ENCODE data around the gene C11orf97. TPM values are rescaled to one million over a fixed set of nuclear protein-coding genes. Genes with fewer than 3 reads are reported as not detected.

C11orf97 gene
- total and polyA plus RNA-seq, 7 donors = not detected

GRCh38 chr11:94515398-94515797 is 3.1 kb downstream of the C11orf97 start:
- WGBS, 2 donors = 85 to 89% methylated on average over 2 of the region's 2 CpGs
- intact Hi-C loops (cut with DNase I) = loop anchor here (10.0 kb wide), 1 partner anchor 379 kb away; no protein-coding TSS in a partner anchor
- no peak overlapping the region for H3K27ac ChIP-seq
- no peaks in the 10 kb centered on the region for H3K9me3 ChIP-seq
- peaks cover 0 to 11% (median 4%) of the 10 kb centered on the region in 4 donors for H3K4me1 ChIP-seq
- DNase-seq = no peak
- peaks cover 0 to 16% (median 0%) of the 10 kb centered on the region in 3 donors for H3K27me3 ChIP-seq
- TF ChIP-seq POLR2A (IDR thresholded peaks at IDR 0.05) = no peak
- TF ChIP-seq POLR2AphosphoS5 (IDR thresholded peaks at IDR 0.05) = no peak
- TF ChIP-seq EP300 (IDR thresholded peaks at IDR 0.05) = no peak
- no peak for TF ChIP-seq CTCF (IDR thresholded peaks at IDR 0.05)
- no peak overlapping the region for H3K4me3 ChIP-seq
- no peaks in the 10 kb centered on the region for H3K36me3 ChIP-seq

GRCh38 chr11:94516725-94517124 is 4.5 kb downstream of the C11orf97 start:
- H3K9me3 ChIP-seq = no peaks in the 10 kb centered on the region
- H3K4me3 ChIP-seq = no peak overlapping the region
- intact Hi-C loops (cut with DNase I) = loop anchor here (10.0 kb wide), 1 partner anchor 378 kb away; no protein-coding TSS in a partner anchor
- no peak overlapping the region for H3K27ac ChIP-seq
- peaks cover 0 to 9% (median 4%) of the 10 kb centered on the region in 4 donors for H3K4me1 ChIP-seq
- TF ChIP-seq CTCF (IDR thresholded peaks at IDR 0.05) (no peak), POLR2A (IDR thresholded peaks at IDR 0.05) (no peak), POLR2AphosphoS5 (IDR thresholded peaks at IDR 0.05) (no peak), EP300 (IDR thresholded peaks at IDR 0.05) (no peak)
- no peak for DNase-seq
- peaks cover 0 to 11% (median 0%) of the 10 kb centered on the region in 3 donors for H3K27me3 ChIP-seq
- H3K36me3 ChIP-seq = no peaks in the 10 kb centered on the region
- WGBS, 2 donors = 40 to 44% methylated on average over 1 of the region's 1 CpG

GRCh38 chr11:94518300-94518699 is 6.0 kb downstream of the C11orf97 start:
- DNase-seq = no peak
- peaks cover 0 to 4% (median 2%) of the 10 kb centered on the region in 4 donors for H3K4me1 ChIP-seq
- 63 to 84% methylated on average over 4 of the region's 4 CpGs for WGBS, 2 donors
- H3K27ac ChIP-seq = no peak overlapping the region
- TF ChIP-seq CTCF (IDR thresholded peaks at IDR 0.05) (no peak), POLR2A (IDR thresholded peaks at IDR 0.05) (no peak), EP300 (IDR thresholded peaks at IDR 0.05) (no peak), POLR2AphosphoS5 (IDR thresholded peaks at IDR 0.05) (no peak)
- no peak overlapping the region for H3K4me3 ChIP-seq
- peaks cover 0 to 4% (median 0%) of the 10 kb centered on the region in 3 donors for H3K27me3 ChIP-seq
- no peaks in the 10 kb centered on the region for H3K9me3 ChIP-seq
- intact Hi-C loops (cut with DNase I) = loop anchor here (2.0 to 10.0 kb wide), 2 partner anchors 45 to 377 kb away; no protein-coding TSS in a partner anchor
- no peaks in the 10 kb centered on the region for H3K36me3 ChIP-seq

GRCh38 chr11:94519478-94520084 is 7.3 kb downstream of the C11orf97 start:
- no peak for DNase-seq
- 9 to 15% methylated on average over 5 of the region's 5 CpGs for WGBS, 2 donors
- intact Hi-C loops (cut with DNase I) = loop anchor here (2.0 to 10.0 kb wide), 3 partner anchors 43 to 375 kb away; no protein-coding TSS in a partner anchor
- Histone ChIP-seq H3K36me3 (no peaks in the 10 kb centered on the region), H3K27me3 (peaks cover 0 to 4% (median 0%) of the 10 kb centered on the region in 3 donors), H3K27ac (no peak overlapping the region), H3K4me1 (peaks cover 0 to 4% (median 2%) of the 10 kb centered on the region in 4 donors), H3K9me3 (no peaks in the 10 kb centered on the region), H3K4me3 (no peak overlapping the region)
- no peak for TF ChIP-seq POLR2A (IDR thresholded peaks at IDR 0.05)
- TF ChIP-seq CTCF (IDR thresholded peaks at IDR 0.05) = peak in 3 of 4 experiments; percentile 23 to 66 (median 58)
